Dendritic cell treated with granulocyte-macrophage colony-stimulating factor and Interleukin-4, amounts not matched to agents 40 ng/mL and 50 ng/mL, for 4 days (primary cell): Measurements from ENCODE around the gene TNRC6B.
"Not testable (repeated sequence)": the region's sequence is repeated elsewhere in the genome, so short reads cannot be mapped to it uniquely, and the experiment has no call there.

ENCODE experiments used
- H3K27ac Mint-ChIP-seq: one replicate; pipeline ENCODE4 v1.8.0; 2022; ENCODE audit warnings: mild to moderate bottlenecking, mixed read lengths
- H3K27me3 Mint-ChIP-seq: one replicate; pipeline ENCODE4 v1.8.0; 2022; ENCODE audit warnings: mild to moderate bottlenecking, mixed read lengths
- H3K36me3 Mint-ChIP-seq: one replicate; pipeline ENCODE4 v1.8.0; 2022; ENCODE audit warnings: low read depth, mixed read lengths
- H3K4me1 Mint-ChIP-seq: one replicate; pipeline ENCODE4 v1.8.0; 2022; ENCODE audit warnings: low read depth, mixed read lengths
- H3K4me3 Mint-ChIP-seq: one replicate; pipeline ENCODE4 v1.8.0; 2022; ENCODE audit warnings: mild to moderate bottlenecking, moderate library complexity, mixed read lengths
- H3K9me3 Mint-ChIP-seq: one replicate; pipeline ENCODE4 v1.8.0; 2022; ENCODE audit warnings: mixed read lengths
- intact Hi-C: fragments of 100-400 bp; cut with micrococcal nuclease; formaldehyde crosslinking; loops from one replicate; pipeline ENCODE4 v1.15.0; 2022

The TNRC6B gene

GRCh38 chr22:40211476-40212054 lies 33.8 kb downstream of the TNRC6B start:
- H3K36me3 Mint-ChIP-seq: peaks cover 15% of the 10 kb centered on the region
- intact Hi-C loops: loop anchor here (2.0 kb wide), 1 partner anchor 33 kb away; no protein-coding TSS in a partner anchor
- H3K4me3 Mint-ChIP-seq: peak overlapping the region; percentile 66
- no peaks in the 10 kb centered on the region for H3K9me3 Mint-ChIP-seq
- H3K27me3 Mint-ChIP-seq: no peaks in the 10 kb centered on the region
- peak overlapping the region; percentile 88 for H3K27ac Mint-ChIP-seq
- peaks cover 77% of the 10 kb centered on the region for H3K4me1 Mint-ChIP-seq

GRCh38 chr22:40212121-40212520 lies 34.4 kb downstream of the TNRC6B start:
- intact Hi-C loops: no loop called here
- Mint-ChIP-seq H3K27me3 (no peaks in the 10 kb centered on the region), H3K4me3 (peak overlapping the region; percentile 66), H3K36me3 (peaks cover 21% of the 10 kb centered on the region), H3K9me3 (no peaks in the 10 kb centered on the region), H3K27ac (peak overlapping the region; percentile 88), H3K4me1 (peaks cover 82% of the 10 kb centered on the region)

GRCh38 chr22:40213478-40213877 lies 35.8 kb downstream of the TNRC6B start:
- Mint-ChIP-seq H3K27ac (peak overlapping the region; percentile 88), H3K27me3 (no peaks in the 10 kb centered on the region), H3K4me3 (no peak overlapping the region), H3K4me1 (peaks cover 83% of the 10 kb centered on the region), H3K36me3 (peaks cover 25% of the 10 kb centered on the region), H3K9me3 (no peaks in the 10 kb centered on the region)
- intact Hi-C loops: no loop called here

- intact Hi-C loops: loop anchor here (5.0 kb wide), 1 partner anchor 688 kb away; no protein-coding TSS in a partner anchor
- H3K9me3 Mint-ChIP-seq: no peaks in the 10 kb centered on the region
- H3K4me3 Mint-ChIP-seq: peak overlapping the region; percentile 42
These were observed 37.5 kb downstream of the TNRC6B start for GRCh38 chr22:40215266-40215665.

GRCh38 chr22:40216041-40216756 lies 38.5 kb downstream of the TNRC6B start:
- Mint-ChIP-seq H3K27me3 (no peaks in the 10 kb centered on the region), H3K4me3 (peak overlapping the region; percentile 6), H3K9me3 (no peaks in the 10 kb centered on the region), H3K4me1 (peaks cover 86% of the 10 kb centered on the region), H3K27ac (peak overlapping the region; percentile 83), H3K36me3 (peaks cover 35% of the 10 kb centered on the region)
- intact Hi-C loops: loop anchor here (5.0 kb wide), 1 partner anchor 689 kb away; no protein-coding TSS in a partner anchor

More at GRCh38 chr22:40215266-40215665, 37.5 kb downstream of the TNRC6B start:
- Mint-ChIP-seq H3K27ac (peak overlapping the region; percentile 83), H3K36me3 (peaks cover 35% of the 10 kb centered on the region), H3K4me1 (peaks cover 84% of the 10 kb centered on the region), H3K27me3 (no peaks in the 10 kb centered on the region)

GRCh38 chr22:40218152-40218551 lies 40.4 kb downstream of the TNRC6B start:
- intact Hi-C loops: loop anchor here (5.0 kb wide), 1 partner anchor 691 kb away; no protein-coding TSS in a partner anchor
- Mint-ChIP-seq H3K4me1 (peaks cover 81% of the 10 kb centered on the region), H3K36me3 (peaks cover 39% of the 10 kb centered on the region), H3K27me3 (no peaks in the 10 kb centered on the region), H3K27ac (no peak overlapping the region), H3K9me3 (no peaks in the 10 kb centered on the region), H3K4me3 (no peak overlapping the region)

- H3K27ac Mint-ChIP-seq: peak overlapping the region; percentile 42
- H3K36me3 Mint-ChIP-seq: peaks cover 32% of the 10 kb centered on the region
- no peaks in the 10 kb centered on the region for H3K9me3 Mint-ChIP-seq
- no peaks in the 10 kb centered on the region for H3K27me3 Mint-ChIP-seq
- no peak overlapping the region for H3K4me3 Mint-ChIP-seq
- peaks cover 74% of the 10 kb centered on the region for H3K4me1 Mint-ChIP-seq
- intact Hi-C loops: loop anchor here (5.0 kb wide), 1 partner anchor 692 kb away; no protein-coding TSS in a partner anchor
These were observed 41.1 kb downstream of the TNRC6B start for GRCh38 chr22:40218723-40219294.

- peak overlapping the region; percentile 42 for H3K27ac Mint-ChIP-seq
These were observed 42.8 kb downstream of the TNRC6B start for GRCh38 chr22:40220316-40221054.

GRCh38 chr22:40221055-40221414 lies 43.3 kb downstream of the TNRC6B start:
- peaks cover 28% of the 10 kb centered on the region for H3K36me3 Mint-ChIP-seq
- H3K27me3 Mint-ChIP-seq: no peaks in the 10 kb centered on the region
- H3K9me3 Mint-ChIP-seq: no peaks in the 10 kb centered on the region
- no peak overlapping the region for H3K4me3 Mint-ChIP-seq
- intact Hi-C loops: no loop called here
- peaks cover 65% of the 10 kb centered on the region for H3K4me1 Mint-ChIP-seq
- H3K27ac Mint-ChIP-seq: no peak overlapping the region

More at GRCh38 chr22:40220316-40221054, 42.8 kb downstream of the TNRC6B start:
- H3K4me3 Mint-ChIP-seq: no peak overlapping the region
- H3K4me1 Mint-ChIP-seq: peaks cover 71% of the 10 kb centered on the region
- intact Hi-C loops: no loop called here
- H3K9me3 Mint-ChIP-seq: no peaks in the 10 kb centered on the region
- no peaks in the 10 kb centered on the region for H3K27me3 Mint-ChIP-seq
- peaks cover 26% of the 10 kb centered on the region for H3K36me3 Mint-ChIP-seq

GRCh38 chr22:40222979-40223378 lies 45.3 kb downstream of the TNRC6B start:
- Mint-ChIP-seq H3K4me1 (peaks cover 53% of the 10 kb centered on the region), H3K36me3 (peaks cover 28% of the 10 kb centered on the region)
- H3K27ac Mint-ChIP-seq, H3K9me3 Mint-ChIP-seq, H3K4me3 Mint-ChIP-seq, intact Hi-C loops, H3K27me3 Mint-ChIP-seq: not testable (repeated sequence)

GRCh38 chr22:40224702-40225101 lies 47.0 kb downstream of the TNRC6B start:
- Mint-ChIP-seq H3K27me3 (no peaks in the 10 kb centered on the region), H3K4me3 (no peak overlapping the region), H3K9me3 (no peaks in the 10 kb centered on the region), H3K36me3 (peaks cover 32% of the 10 kb centered on the region), H3K4me1 (peaks cover 39% of the 10 kb centered on the region), H3K27ac (no peak overlapping the region)
- intact Hi-C loops: no loop called here

GRCh38 chr22:40226620-40227019 lies 48.9 kb downstream of the TNRC6B start:
- no peaks in the 10 kb centered on the region for H3K27me3 Mint-ChIP-seq
- no peak overlapping the region for H3K27ac Mint-ChIP-seq
- peaks cover 37% of the 10 kb centered on the region for H3K36me3 Mint-ChIP-seq
- intact Hi-C loops: no loop called here
- peaks cover 19% of the 10 kb centered on the region for H3K4me1 Mint-ChIP-seq
- no peak overlapping the region for H3K4me3 Mint-ChIP-seq
- H3K9me3 Mint-ChIP-seq: no peaks in the 10 kb centered on the region

- H3K36me3 Mint-ChIP-seq: peaks cover 58% of the 10 kb centered on the region
- peaks cover 17% of the 10 kb centered on the region for H3K4me1 Mint-ChIP-seq
- no peaks in the 10 kb centered on the region for H3K27me3 Mint-ChIP-seq
- H3K9me3 Mint-ChIP-seq: no peaks in the 10 kb centered on the region
- intact Hi-C loops: no loop called here
- no peak overlapping the region for H3K27ac Mint-ChIP-seq
- H3K4me3 Mint-ChIP-seq: no peak overlapping the region
These were observed 54.0 kb downstream of the TNRC6B start for GRCh38 chr22:40231618-40232313.
